ENCODE measurements around the gene NEXN. TPM values are rescaled to one million over a fixed set of nuclear protein-coding genes. Genes with fewer than 3 reads are reported as not detected.

Gene NEXN
- polyA plus RNA-seq, 1 of the 3 experiments (the other 2 are of a cell fraction) = 3.6 TPM

DNA sequence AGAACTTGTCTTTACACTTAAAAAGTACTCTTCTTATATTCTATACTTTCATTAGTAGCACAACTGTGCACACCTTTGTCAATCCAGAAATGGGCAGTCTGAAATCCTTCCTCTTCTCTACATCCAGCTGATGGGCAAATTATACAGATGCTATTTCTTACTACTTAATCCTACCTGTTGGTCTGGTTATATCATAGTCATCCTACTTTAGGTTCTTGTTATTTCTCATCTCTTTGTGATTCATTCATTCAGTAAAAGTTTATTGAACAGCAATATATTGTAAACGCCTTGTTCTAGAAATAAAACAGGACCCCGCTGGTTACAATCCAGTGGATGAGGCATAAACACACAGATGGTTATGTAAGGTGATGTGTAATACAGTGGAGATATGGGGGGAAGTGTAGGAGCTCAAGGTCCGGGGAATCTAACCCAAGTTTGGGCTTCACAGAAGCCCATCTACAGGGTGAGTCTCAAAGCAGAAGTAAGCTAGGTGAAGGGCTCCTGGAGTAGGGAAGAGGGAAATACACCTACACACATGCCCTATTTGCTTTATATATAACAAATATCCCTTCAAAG lies 102.3 kb downstream of the NEXN start:
- ChIA-PET POLR2A (no interaction called here), CTCF (interaction anchor here (0.6 kb wide), 1 partner anchor 90 kb away, joined by 3 read pairs; no protein-coding TSS in a partner anchor)
- Histone ChIP-seq H3K4me3 (ENCODE audit: low read depth in 2 of 2, low read length in 1 of 2) (no peak overlapping the region), H3F3A (replicated peaks; ENCODE audit: insufficient read depth) (peaks cover 6% of the 10 kb centered on the region), H3K36me3 (replicated peaks in 1 of 2; ENCODE audit: control insufficient read depth in 1 of 2, insufficient read depth in 2 of 2, low read length in 1 of 2) (peaks cover 0 to 32% of the 10 kb centered on the region in 2 experiments), H4K20me1 (ENCODE audit: insufficient read depth) (no peaks in the 10 kb centered on the region), H3K4me1 (ENCODE audit: control insufficient read depth in 1 of 2, insufficient read depth in 2 of 2, low read depth in 1 of 2, low read length in 1 of 2) (no peaks in the 10 kb centered on the region; a peak in 1 of 4 replicates), H3K27me3 (ENCODE audit: insufficient read depth) (no peaks in the 10 kb centered on the region), H2AFZ (ENCODE audit: low read depth) (no peak overlapping the region), H3K9me3 (no peaks in the 10 kb centered on the region), H3K27ac (ENCODE audit: low read depth in 2 of 2, low read length in 1 of 2) (no peak overlapping the region), H3K79me2 (ENCODE audit: insufficient read depth) (peaks cover 94% of the 10 kb centered on the region), H3K9me2 (no peaks in the 10 kb centered on the region), H3K9ac (no peak overlapping the region), H3K4me2 (no peak overlapping the region)
- DNase-seq = no peak
- 91% methylated on average over 3 of the region's 3 CpGs for WGBS (ENCODE audit: low lambda C conversion rate)
- TF ChIP-seq, protein P1, sequence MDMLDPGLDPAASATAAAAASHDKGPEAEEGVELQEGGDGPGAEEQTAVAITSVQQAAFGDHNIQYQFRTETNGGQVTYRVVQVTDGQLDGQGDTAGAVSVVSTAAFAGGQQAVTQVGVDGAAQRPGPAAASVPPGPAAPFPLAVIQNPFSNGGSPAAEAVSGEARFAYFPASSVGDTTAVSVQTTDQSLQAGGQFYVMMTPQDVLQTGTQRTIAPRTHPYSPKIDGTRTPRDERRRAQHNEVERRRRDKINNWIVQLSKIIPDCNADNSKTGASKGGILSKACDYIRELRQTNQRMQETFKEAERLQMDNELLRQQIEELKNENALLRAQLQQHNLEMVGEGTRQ (IDR thresholded peaks at IDR 0.05; ENCODE audit: borderline replicate concordance, low read depth, low read length) = no peak
- TF ChIP-seq RCOR1 (IDR thresholded peaks at IDR 0.05; ENCODE audit: low read length) (no peak), FOXJ3 (CRISPR knock-in tag; IDR thresholded peaks at IDR 0.05) (no peak), EP300 (IDR thresholded peaks at IDR 0.05; ENCODE audit: borderline replicate concordance in 1 of 2, low read depth in 1 of 2, low read length in 1 of 2) (no peak), MXI1 (IDR thresholded peaks at IDR 0.05; ENCODE audit: low read depth, low read length) (no peak), SIN3A (IDR thresholded peaks at IDR 0.05; ENCODE audit: borderline replicate concordance, low read depth, low read length) (no peak), CHD2 (IDR thresholded peaks at IDR 0.05; ENCODE audit: low read length, partially characterized antibody) (no peak), FOSL2 (IDR thresholded peaks at IDR 0.05; ENCODE audit: borderline replicate concordance, low read depth) (no peak), POLR2AphosphoS5 (IDR thresholded peaks at IDR 0.05; ENCODE audit: low read depth, low read length) (no peak), NFIC (IDR thresholded peaks at IDR 0.05; ENCODE audit: borderline replicate concordance) (no peak), GATA2 (CRISPR knock-in tag; IDR thresholded peaks at IDR 0.05) (no peak), YY1 (IDR thresholded peaks at IDR 0.05; ENCODE audit: low read depth) (no peak), TCF12 (IDR thresholded peaks at IDR 0.05) (no peak), ELF1 (IDR thresholded peaks at IDR 0.05) (no peak), TEAD4 (IDR thresholded peaks at IDR 0.05; ENCODE audit: borderline replicate concordance, insufficient read depth) (no peak)
- TF ChIP-seq, protein P2, sequence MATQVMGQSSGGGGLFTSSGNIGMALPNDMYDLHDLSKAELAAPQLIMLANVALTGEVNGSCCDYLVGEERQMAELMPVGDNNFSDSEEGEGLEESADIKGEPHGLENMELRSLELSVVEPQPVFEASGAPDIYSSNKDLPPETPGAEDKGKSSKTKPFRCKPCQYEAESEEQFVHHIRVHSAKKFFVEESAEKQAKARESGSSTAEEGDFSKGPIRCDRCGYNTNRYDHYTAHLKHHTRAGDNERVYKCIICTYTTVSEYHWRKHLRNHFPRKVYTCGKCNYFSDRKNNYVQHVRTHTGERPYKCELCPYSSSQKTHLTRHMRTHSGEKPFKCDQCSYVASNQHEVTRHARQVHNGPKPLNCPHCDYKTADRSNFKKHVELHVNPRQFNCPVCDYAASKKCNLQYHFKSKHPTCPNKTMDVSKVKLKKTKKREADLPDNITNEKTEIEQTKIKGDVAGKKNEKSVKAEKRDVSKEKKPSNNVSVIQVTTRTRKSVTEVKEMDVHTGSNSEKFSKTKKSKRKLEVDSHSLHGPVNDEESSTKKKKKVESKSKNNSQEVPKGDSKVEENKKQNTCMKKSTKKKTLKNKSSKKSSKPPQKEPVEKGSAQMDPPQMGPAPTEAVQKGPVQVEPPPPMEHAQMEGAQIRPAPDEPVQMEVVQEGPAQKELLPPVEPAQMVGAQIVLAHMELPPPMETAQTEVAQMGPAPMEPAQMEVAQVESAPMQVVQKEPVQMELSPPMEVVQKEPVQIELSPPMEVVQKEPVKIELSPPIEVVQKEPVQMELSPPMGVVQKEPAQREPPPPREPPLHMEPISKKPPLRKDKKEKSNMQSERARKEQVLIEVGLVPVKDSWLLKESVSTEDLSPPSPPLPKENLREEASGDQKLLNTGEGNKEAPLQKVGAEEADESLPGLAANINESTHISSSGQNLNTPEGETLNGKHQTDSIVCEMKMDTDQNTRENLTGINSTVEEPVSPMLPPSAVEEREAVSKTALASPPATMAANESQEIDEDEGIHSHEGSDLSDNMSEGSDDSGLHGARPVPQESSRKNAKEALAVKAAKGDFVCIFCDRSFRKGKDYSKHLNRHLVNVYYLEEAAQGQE (IDR thresholded peaks at IDR 0.05; ENCODE audit: low read depth, low read length) = no peak
- TF ChIP-seq, protein P3, sequence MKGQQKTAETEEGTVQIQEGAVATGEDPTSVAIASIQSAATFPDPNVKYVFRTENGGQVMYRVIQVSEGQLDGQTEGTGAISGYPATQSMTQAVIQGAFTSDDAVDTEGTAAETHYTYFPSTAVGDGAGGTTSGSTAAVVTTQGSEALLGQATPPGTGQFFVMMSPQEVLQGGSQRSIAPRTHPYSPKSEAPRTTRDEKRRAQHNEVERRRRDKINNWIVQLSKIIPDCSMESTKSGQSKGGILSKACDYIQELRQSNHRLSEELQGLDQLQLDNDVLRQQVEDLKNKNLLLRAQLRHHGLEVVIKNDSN (IDR thresholded peaks at IDR 0.05; ENCODE audit: borderline replicate concordance, low read depth) = no peak
- TF ChIP-seq, protein P4, sequence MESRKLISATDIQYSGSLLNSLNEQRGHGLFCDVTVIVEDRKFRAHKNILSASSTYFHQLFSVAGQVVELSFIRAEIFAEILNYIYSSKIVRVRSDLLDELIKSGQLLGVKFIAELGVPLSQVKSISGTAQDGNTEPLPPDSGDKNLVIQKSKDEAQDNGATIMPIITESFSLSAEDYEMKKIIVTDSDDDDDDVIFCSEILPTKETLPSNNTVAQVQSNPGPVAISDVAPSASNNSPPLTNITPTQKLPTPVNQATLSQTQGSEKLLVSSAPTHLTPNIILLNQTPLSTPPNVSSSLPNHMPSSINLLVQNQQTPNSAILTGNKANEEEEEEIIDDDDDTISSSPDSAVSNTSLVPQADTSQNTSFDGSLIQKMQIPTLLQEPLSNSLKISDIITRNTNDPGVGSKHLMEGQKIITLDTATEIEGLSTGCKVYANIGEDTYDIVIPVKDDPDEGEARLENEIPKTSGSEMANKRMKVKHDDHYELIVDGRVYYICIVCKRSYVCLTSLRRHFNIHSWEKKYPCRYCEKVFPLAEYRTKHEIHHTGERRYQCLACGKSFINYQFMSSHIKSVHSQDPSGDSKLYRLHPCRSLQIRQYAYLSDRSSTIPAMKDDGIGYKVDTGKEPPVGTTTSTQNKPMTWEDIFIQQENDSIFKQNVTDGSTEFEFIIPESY (IDR thresholded peaks at IDR 0.05; ENCODE audit: borderline replicate concordance, low read depth) = no peak
- TF ChIP-seq, protein P5, sequence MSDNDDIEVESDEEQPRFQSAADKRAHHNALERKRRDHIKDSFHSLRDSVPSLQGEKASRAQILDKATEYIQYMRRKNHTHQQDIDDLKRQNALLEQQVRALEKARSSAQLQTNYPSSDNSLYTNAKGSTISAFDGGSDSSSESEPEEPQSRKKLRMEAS (IDR thresholded peaks at IDR 0.05; ENCODE audit: low read depth) = no peak
